Keratinocyte (primary cell): Measurements from ENCODE around the gene DIAPH1. TPM values are rescaled to one million over a fixed set of nuclear protein-coding genes. Genes with fewer than 3 reads are reported as not detected.
A peak's percentile ranks its signal among the peaks of the same experiment; 100 is the strongest.

Experiments used
- DNase-seq: peaks from one replicate; pipeline ENCODE4 v3.0.0-alpha.2; 2011; ENCODE audit warnings: low read depth, missing footprints, low spot score
- FAIRE-seq: peaks from 2 replicates; lab custom pipeline; 2011; peaks lifted over from hg19 to GRCh38; lab: Jason Lieb, UNC
- H2AFZ ChIP-seq: 2 replicates; pipeline ENCODE4 v1.6.0; 2012; ENCODE audit warnings: low read length, control low read depth, inconsistent platforms; ENCODE audit not compliant: control insufficient read depth
- H3K27ac ChIP-seq: 2 replicates; pipeline ENCODE4 v1.5.1; 2011; ENCODE audit warnings: low read length; ENCODE audit not compliant: control insufficient read depth, insufficient read depth
- H3K27me3 ChIP-seq: 3 replicates; pipeline ENCODE4 v1.6.0; 2011; ENCODE audit warnings: low read length; ENCODE audit not compliant: control insufficient read depth, insufficient read depth; ENCODE audit errors: extremely low read depth
- H3K36me3 ChIP-seq, 2 experiments: 2 replicates in 1 of 2; 3 replicates in 1 of 2; pipeline ENCODE4 v1.5.1; 2011; ENCODE audit warnings: low read length in 2 of 2, mild to moderate bottlenecking in 1 of 2; ENCODE audit not compliant: control insufficient read depth in 2 of 2, insufficient read depth in 2 of 2; ENCODE audit errors: extremely low read depth in 1 of 2
- H3K4me1 ChIP-seq: 3 replicates; pipeline ENCODE4 v1.5.1; 2011; ENCODE audit warnings: low read length; ENCODE audit not compliant: control insufficient read depth, insufficient read depth; ENCODE audit errors: extremely low read depth
- H3K4me2 ChIP-seq: 3 replicates; pipeline ENCODE4 v1.6.0; 2011; ENCODE audit warnings: low read depth, low read length; ENCODE audit not compliant: control insufficient read depth, insufficient read depth; ENCODE audit errors: extremely low read depth
- H3K4me3 ChIP-seq, 3 experiments: fragments of 200-600 bp in 1 of 3; sonication (generic) in 1 of 3; 2 replicates in 2 of 3; 3 replicates in 1 of 3; pipeline ENCODE4 v1.5.1; 2011 to 2016; ENCODE audit warnings: low read length in 3 of 3, mild to moderate bottlenecking in 3 of 3, control low read depth in 2 of 3, inconsistent platforms in 1 of 3, low read depth in 1 of 3, mixed read lengths in 1 of 3, mixed run types in 1 of 3, moderate library complexity in 1 of 3; ENCODE audit not compliant: control insufficient read depth in 2 of 3, insufficient read depth in 2 of 3; ENCODE audit errors: extremely low read depth in 1 of 3
- H3K79me2 ChIP-seq: 2 replicates; pipeline ENCODE4 v1.6.0; 2012; ENCODE audit warnings: low read length; ENCODE audit not compliant: control insufficient read depth, insufficient read depth
- H3K9ac ChIP-seq: 3 replicates; pipeline ENCODE4 v1.6.0; 2011; ENCODE audit warnings: low read length; ENCODE audit not compliant: control insufficient read depth, insufficient read depth; ENCODE audit errors: extremely low read depth
- H3K9me1 ChIP-seq: 3 replicates; pipeline ENCODE4 v1.6.0; 2011; ENCODE audit warnings: low read length; ENCODE audit not compliant: control insufficient read depth, insufficient read depth; ENCODE audit errors: extremely low read depth
- H3K9me3 ChIP-seq: 2 replicates; pipeline ENCODE4 v1.5.1; 2012; ENCODE audit warnings: low read depth, low read length; ENCODE audit not compliant: control insufficient read depth
- H4K20me1 ChIP-seq: 3 replicates; pipeline ENCODE4 v1.6.0; 2011; ENCODE audit warnings: low read length; ENCODE audit not compliant: control insufficient read depth, insufficient read depth; ENCODE audit errors: extremely low read depth
- CTCF ChIP-seq, 3 experiments: IDR thresholded peaks in 1 of 3; conservative IDR thresholded peaks in 1 of 3; optimal IDR thresholded peaks in 1 of 3; 2 replicates in 2 of 3; 3 replicates in 1 of 3; pipeline versions ENCODE3 to v1.5.1; 2011; ENCODE audit warnings: low read length in 3 of 3, mild to moderate bottlenecking in 3 of 3, moderate library complexity in 2 of 3, control low read depth in 1 of 3, inconsistent platforms in 1 of 3; ENCODE audit not compliant: insufficient read depth in 2 of 3; ENCODE audit errors: extremely low read depth in 1 of 3
- EZH2 ChIP-seq: IDR thresholded peaks from one replicate; pipeline ENCODE4 v1.6.1; 2012; ENCODE audit warnings: inconsistent platforms, mild to moderate bottlenecking, low read length, moderate library complexity
- dilution Hi-C: fragments of 300-500 bp; cut with MboI; formaldehyde crosslinking; loops from one replicate; pipeline ENCODE4 v1.7.0; 2020; ENCODE audit warnings: low sequenced_read_pairs; ENCODE audit not compliant: extremely low pct_ligation_motif_present
- polyA plus RNA-seq, 5 experiments: library from polyadenylated mRNA; depleted of rRNA in 3 of 5; stranded (reverse) in 3 of 5; stranded (forward) in 1 of 5; unstranded in 1 of 5; fragments of >200 nt; gene quantifications; 1 replicate in 1 of 5; 2 replicates in 3 of 5; 3 replicates in 1 of 5; pipeline versions ENCODE4 v1.2.1 to v1.2.3, GENCODE V29; 2011 to 2012; ENCODE audit warnings: missing spikeins in 2 of 5, low read depth in 1 of 5, low replicate concordance in 1 of 5

DIAPH1 gene
- polyA plus RNA-seq, 1 donor (not counting 4 experiments of a cell fraction or from before 2014, with no cell fraction given): 72.0 TPM

- peak overlapping the region; percentile 61 for H3K4me2 ChIP-seq
- no peak overlapping the region for H2AFZ ChIP-seq
- H3K79me2 ChIP-seq: no peaks in the 10 kb centered on the region
- H3K9me3 ChIP-seq: no peaks in the 10 kb centered on the region
- no peak for TF ChIP-seq EZH2
- TF ChIP-seq CTCF (optimal IDR thresholded peaks at IDR 0.05 in 1 of 3, IDR thresholded peaks at IDR 0.05 in 1 of 3, conservative IDR thresholded peaks at IDR 0.05 in 1 of 3; ENCODE audit: extremely low read depth in 1 of 3, insufficient read depth in 2 of 3, low read length in 3 of 3): no peak
- dilution Hi-C loops: no loop called here
- DNase-seq (no peak), FAIRE-seq (no peak)
- H3K27ac ChIP-seq: peak overlapping the region; percentile 88
- H3K4me1 ChIP-seq: peaks cover 54% of the 10 kb centered on the region
- peak overlapping the region in 2 of 3 experiments; percentile 2 to 52 for H3K4me3 ChIP-seq
- H3K27me3 ChIP-seq: no peaks in the 10 kb centered on the region
- H3K9ac ChIP-seq: peak overlapping the region; percentile 65
- H4K20me1 ChIP-seq: no peaks in the 10 kb centered on the region
- peaks cover 18 to 59% of the 10 kb centered on the region in 2 experiments for H3K36me3 ChIP-seq
- no peaks in the 10 kb centered on the region for H3K9me1 ChIP-seq
Observed at GRCh38 chr5:141519605-141520565, 98.9 kb downstream of the DIAPH1 start.

GRCh38 chr5:141518618-141519015, 100.2 kb downstream of the DIAPH1 start:
- H3K27ac ChIP-seq: no peak overlapping the region

More at GRCh38 chr5:141518618-141519015, 100.2 kb downstream of the DIAPH1 start:
- no peak for FAIRE-seq
- no peaks in the 10 kb centered on the region for H3K9me1 ChIP-seq
- no peak overlapping the region for H3K4me2 ChIP-seq
- H3K27me3 ChIP-seq: no peaks in the 10 kb centered on the region
- H4K20me1 ChIP-seq: no peaks in the 10 kb centered on the region
- H3K4me1 ChIP-seq: peaks cover 60% of the 10 kb centered on the region
- no peaks in the 10 kb centered on the region for H3K9me3 ChIP-seq
- H3K9ac ChIP-seq: no peak overlapping the region
- H3K79me2 ChIP-seq: no peaks in the 10 kb centered on the region
- TF ChIP-seq EZH2 (no peak), CTCF (optimal IDR thresholded peaks at IDR 0.05 in 1 of 3, IDR thresholded peaks at IDR 0.05 in 1 of 3, conservative IDR thresholded peaks at IDR 0.05 in 1 of 3; ENCODE audit: extremely low read depth in 1 of 3, insufficient read depth in 2 of 3, low read length in 3 of 3) (no peak)
- DNase-seq: no peak
- H2AFZ ChIP-seq: no peak overlapping the region
- no peak overlapping the region for H3K4me3 ChIP-seq
- peaks cover 15 to 52% of the 10 kb centered on the region in 2 experiments for H3K36me3 ChIP-seq
- dilution Hi-C loops: no loop called here
